ENCODE results near the gene PACRG.

Gene PACRG

GRCh38 chr6:162721404-162721687 is 6.4 kb upstream of the PACRG start:
- no peak overlapping the region for H3K9ac ChIP-seq (ENCODE audit: low read depth, low read length)
- H3K36me3 ChIP-seq (ENCODE audit: insufficient read depth, low read length): no peaks in the 10 kb centered on the region
- H3K4me1 ChIP-seq (ENCODE audit: insufficient read depth, low read length): peaks cover 4% of the 10 kb centered on the region; the same call in 1 of the 2 replicates
- peaks cover 3% of the 10 kb centered on the region; the same call in 1 of the 2 replicates for H3K9me3 ChIP-seq (ENCODE audit: control insufficient read depth, insufficient read depth, low read length)

- no peaks in the 10 kb centered on the region; the same call in 1 of the 2 replicates for H3K9me3 ChIP-seq (ENCODE audit: control insufficient read depth, insufficient read depth, low read length)
- no peak overlapping the region for H3K9ac ChIP-seq (ENCODE audit: low read depth, low read length)
- H3K4me1 ChIP-seq (ENCODE audit: insufficient read depth, low read length): peaks cover 4% of the 10 kb centered on the region; the same call in 1 of the 2 replicates
- H3K36me3 ChIP-seq (ENCODE audit: insufficient read depth, low read length): no peaks in the 10 kb centered on the region
These were observed 5.5 kb upstream of the PACRG start for GRCh38 chr6:162722226-162722625.

DNA sequence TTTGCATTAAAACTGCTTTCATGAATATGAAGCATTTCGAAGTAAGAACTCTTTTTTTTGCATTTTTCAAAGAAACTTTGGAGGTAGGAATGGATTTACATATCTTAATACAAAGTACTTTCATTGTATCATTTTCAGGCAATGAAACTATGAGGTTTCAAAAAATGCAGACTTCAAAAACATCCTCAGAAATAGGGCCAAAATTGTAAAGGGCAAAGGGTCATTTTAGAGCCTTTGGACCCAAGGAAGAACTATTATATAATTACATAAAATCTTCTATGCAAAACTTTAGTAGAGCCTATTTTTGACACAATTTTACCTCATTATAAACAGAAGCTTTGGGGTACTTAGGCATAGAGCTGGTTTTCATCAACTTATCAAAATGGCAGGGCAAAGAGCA is 5.1 kb upstream of the PACRG start:
- Histone ChIP-seq H3K9ac (ENCODE audit: low read depth, low read length) (no peak overlapping the region), H3K9me3 (ENCODE audit: control insufficient read depth, insufficient read depth, low read length) (no peaks in the 10 kb centered on the region), H3K4me1 (ENCODE audit: insufficient read depth, low read length) (peaks cover 4% of the 10 kb centered on the region; the same call in 1 of the 2 replicates), H3K36me3 (ENCODE audit: insufficient read depth, low read length) (no peaks in the 10 kb centered on the region)

DNA sequence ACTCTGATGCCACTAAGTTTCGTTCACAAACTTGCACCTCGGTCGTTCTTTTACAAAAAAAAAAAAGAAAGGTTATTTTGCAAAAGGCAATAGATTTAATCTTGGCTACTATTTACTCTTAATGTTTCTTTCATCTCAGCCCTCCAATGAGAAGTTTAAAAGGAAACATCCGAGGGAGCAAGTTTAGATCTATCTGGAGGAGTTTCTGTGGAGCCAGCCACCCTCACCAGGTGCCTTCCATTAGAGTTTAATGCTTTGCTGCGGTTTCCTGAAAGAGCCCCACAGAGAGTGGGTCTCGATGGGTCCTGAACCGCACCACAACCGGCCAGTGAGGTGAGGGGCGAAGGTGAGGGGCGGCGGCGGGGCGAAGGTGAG is 840 bp upstream of the PACRG start:
- Histone ChIP-seq H3K9ac (ENCODE audit: low read depth, low read length) (peak overlapping the region; percentile 83; the same call in 1 of the 2 replicates), H3K4me1 (ENCODE audit: insufficient read depth, low read length) (peaks cover 8% of the 10 kb centered on the region; the same call in 1 of the 2 replicates), H3K9me3 (ENCODE audit: control insufficient read depth, insufficient read depth, low read length) (no peaks in the 10 kb centered on the region), H3K36me3 (ENCODE audit: insufficient read depth, low read length) (no peaks in the 10 kb centered on the region)

DNA sequence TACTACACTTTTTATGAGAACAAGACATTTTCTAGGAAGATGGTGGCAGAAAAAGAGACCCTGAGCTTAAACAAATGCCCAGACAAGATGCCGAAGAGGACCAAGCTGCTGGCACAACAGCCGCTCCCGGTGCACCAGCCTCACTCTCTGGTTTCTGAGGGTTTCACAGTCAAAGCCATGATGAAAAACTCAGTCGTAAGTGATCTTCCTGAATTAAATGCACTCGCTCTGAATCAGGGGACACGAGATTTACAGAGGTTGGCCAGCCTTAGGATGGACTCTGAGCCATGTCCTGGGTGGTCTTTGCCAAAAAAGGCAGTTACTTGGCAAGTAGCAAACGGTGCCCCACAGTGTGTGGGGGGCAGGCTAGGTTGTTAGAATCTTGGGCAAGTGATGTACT is 423 bp downstream of the PACRG start:
- H3K4me1 ChIP-seq (ENCODE audit: insufficient read depth, low read length): peaks cover 6% of the 10 kb centered on the region; the same call in 1 of the 2 replicates
- peak overlapping the region; percentile 20; the same call in 1 of the 2 replicates for H3K9ac ChIP-seq (ENCODE audit: low read depth, low read length)
- no peaks in the 10 kb centered on the region for H3K36me3 ChIP-seq (ENCODE audit: insufficient read depth, low read length)
- no peaks in the 10 kb centered on the region for H3K9me3 ChIP-seq (ENCODE audit: control insufficient read depth, insufficient read depth, low read length)

DNA sequence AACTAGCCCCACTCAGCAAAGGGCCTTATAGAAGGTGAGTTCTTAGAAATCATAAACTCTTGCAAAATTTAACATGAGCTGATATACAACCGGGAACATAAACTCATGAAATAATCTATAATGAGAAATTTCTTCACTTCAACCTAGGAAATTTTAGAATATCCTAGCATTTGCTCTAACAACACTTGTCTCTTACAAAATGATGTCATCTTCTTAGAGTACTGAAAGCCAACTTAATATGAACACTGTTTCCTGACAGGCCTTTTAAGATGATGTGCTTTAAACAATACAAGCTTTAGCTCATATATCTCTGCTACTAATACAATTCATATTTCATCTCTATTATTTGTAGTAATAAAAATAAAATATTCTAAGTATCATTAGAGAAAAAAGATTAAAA is 932 bp downstream of the PACRG start:
- H3K36me3 ChIP-seq (ENCODE audit: insufficient read depth, low read length): no peaks in the 10 kb centered on the region
- H3K9me3 ChIP-seq (ENCODE audit: control insufficient read depth, insufficient read depth, low read length): no peaks in the 10 kb centered on the region
- peaks cover 4% of the 10 kb centered on the region; the same call in 1 of the 2 replicates for H3K4me1 ChIP-seq (ENCODE audit: insufficient read depth, low read length)
- no peak overlapping the region for H3K9ac ChIP-seq (ENCODE audit: low read depth, low read length)

DNA sequence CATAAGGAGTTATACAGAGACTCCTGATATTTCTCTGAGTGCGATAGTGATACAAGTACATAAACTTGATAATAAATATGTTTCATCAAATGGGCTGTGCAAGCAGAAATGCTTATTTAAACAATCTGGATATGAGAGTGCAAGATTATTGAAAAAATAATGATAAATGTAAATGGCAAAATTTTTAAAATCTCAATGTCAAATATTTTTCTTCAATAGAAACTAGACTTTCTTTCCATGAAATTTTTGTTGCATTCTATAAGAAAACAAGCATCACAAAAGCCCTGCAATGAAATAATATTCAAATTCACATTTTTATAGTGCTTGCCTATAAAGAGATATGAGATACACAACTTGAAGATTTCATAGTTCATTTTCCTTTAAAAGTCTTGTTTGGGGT is 2.7 kb downstream of the PACRG start:
- no peaks in the 10 kb centered on the region for H3K9me3 ChIP-seq (ENCODE audit: control insufficient read depth, insufficient read depth, low read length)
- H3K36me3 ChIP-seq (ENCODE audit: insufficient read depth, low read length): no peaks in the 10 kb centered on the region
- H3K4me1 ChIP-seq (ENCODE audit: insufficient read depth, low read length): peaks cover 4% of the 10 kb centered on the region; the same call in 1 of the 2 replicates
- no peak overlapping the region for H3K9ac ChIP-seq (ENCODE audit: low read depth, low read length)

GRCh38 chr6:162733489-162733888 is 5.7 kb downstream of the PACRG start:
- Histone ChIP-seq H3K4me1 (ENCODE audit: insufficient read depth, low read length) (no peaks in the 10 kb centered on the region), H3K36me3 (ENCODE audit: insufficient read depth, low read length) (no peaks in the 10 kb centered on the region)

GRCh38 chr6:162736961-162737360 is 9.2 kb downstream of the PACRG start:
- H3K36me3 ChIP-seq (ENCODE audit: insufficient read depth, low read length): no peaks in the 10 kb centered on the region
- H3K9ac ChIP-seq (ENCODE audit: low read depth, low read length): no peak overlapping the region
- H3K4me1 ChIP-seq (ENCODE audit: insufficient read depth, low read length): no peaks in the 10 kb centered on the region
- H3K9me3 ChIP-seq (ENCODE audit: control insufficient read depth, insufficient read depth, low read length): no peaks in the 10 kb centered on the region

More at GRCh38 chr6:162733489-162733888, 5.7 kb downstream of the PACRG start:
- Histone ChIP-seq H3K9me3 (ENCODE audit: control insufficient read depth, insufficient read depth, low read length) (no peaks in the 10 kb centered on the region), H3K9ac (ENCODE audit: low read depth, low read length) (no peak overlapping the region)

DNA sequence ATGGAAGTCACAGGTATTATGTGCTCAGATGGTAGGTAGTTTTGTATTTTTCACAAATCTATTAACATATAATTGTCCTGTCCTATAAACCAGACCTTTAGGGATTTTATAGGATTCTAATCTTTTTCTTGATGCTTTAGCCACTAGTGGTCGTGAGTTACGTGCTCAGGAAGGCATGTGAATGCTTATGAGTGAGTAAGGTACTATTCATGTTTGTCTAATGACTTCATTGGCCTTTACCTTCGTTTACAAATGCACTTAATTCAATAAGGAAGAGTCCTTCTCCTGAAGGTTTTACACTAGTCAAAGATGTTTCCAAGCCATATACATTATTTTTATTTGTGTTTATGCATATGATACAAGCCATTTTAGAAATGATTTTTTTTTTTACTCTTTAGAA is 23.0 kb downstream of the PACRG start:
- no peaks in the 10 kb centered on the region for H3K4me1 ChIP-seq (ENCODE audit: insufficient read depth, low read length)
- H3K9ac ChIP-seq (ENCODE audit: low read depth, low read length): no peak overlapping the region
- no peaks in the 10 kb centered on the region for H3K36me3 ChIP-seq (ENCODE audit: insufficient read depth, low read length)
- H3K9me3 ChIP-seq (ENCODE audit: control insufficient read depth, insufficient read depth, low read length): no peaks in the 10 kb centered on the region

GRCh38 chr6:162751211-162751859 is 23.6 kb downstream of the PACRG start:
- Histone ChIP-seq H3K4me1 (ENCODE audit: insufficient read depth, low read length) (no peaks in the 10 kb centered on the region), H3K36me3 (ENCODE audit: insufficient read depth, low read length) (no peaks in the 10 kb centered on the region), H3K9me3 (ENCODE audit: control insufficient read depth, insufficient read depth, low read length) (no peaks in the 10 kb centered on the region), H3K9ac (ENCODE audit: low read depth, low read length) (no peak overlapping the region)

DNA sequence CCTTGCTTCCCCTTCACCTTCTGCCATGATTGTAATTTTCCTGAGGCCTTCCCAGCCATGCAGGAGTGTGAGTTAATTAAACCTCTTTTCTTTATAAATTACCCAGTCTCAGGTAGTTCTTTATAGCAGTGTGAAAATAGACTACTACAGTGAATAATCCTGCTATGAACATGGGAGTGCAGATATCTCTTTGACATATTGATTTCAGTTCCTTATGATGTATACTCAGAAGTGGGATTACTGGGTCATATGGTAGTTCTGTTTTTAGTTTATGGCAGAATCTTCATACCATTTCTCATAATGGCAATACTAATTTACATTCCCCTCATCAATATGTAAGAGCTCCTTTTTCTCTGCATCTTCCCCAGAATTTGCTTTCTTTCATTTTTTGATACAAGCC is 26.0 kb downstream of the PACRG start:
- H3K36me3 ChIP-seq (ENCODE audit: insufficient read depth, low read length): no peaks in the 10 kb centered on the region
- H3K9ac ChIP-seq (ENCODE audit: low read depth, low read length): no peak overlapping the region
- H3K4me1 ChIP-seq (ENCODE audit: insufficient read depth, low read length): no peaks in the 10 kb centered on the region
- H3K9me3 ChIP-seq (ENCODE audit: control insufficient read depth, insufficient read depth, low read length): no peaks in the 10 kb centered on the region

DNA sequence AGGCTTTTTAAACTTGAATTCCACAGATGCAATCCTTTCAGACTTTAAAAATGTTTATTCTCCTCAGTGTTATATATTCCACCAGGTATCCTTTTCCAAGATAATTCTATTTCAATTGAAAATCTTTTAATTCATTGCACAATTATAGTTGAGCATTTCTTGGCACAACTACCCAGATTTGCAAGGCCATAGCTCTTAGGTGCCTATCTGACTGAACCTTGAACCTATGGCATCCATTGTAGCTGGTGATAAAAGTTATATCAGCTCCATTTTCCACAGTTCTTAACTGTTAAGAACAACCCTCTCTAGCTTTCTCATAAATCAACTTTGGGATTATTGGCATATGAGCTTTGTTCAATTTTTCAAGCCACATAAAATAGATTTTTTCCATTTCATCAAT is 42.4 kb downstream of the PACRG start:
- no peaks in the 10 kb centered on the region for H3K9me3 ChIP-seq (ENCODE audit: control insufficient read depth, insufficient read depth, low read length)
- no peaks in the 10 kb centered on the region for H3K36me3 ChIP-seq (ENCODE audit: insufficient read depth, low read length)
- no peaks in the 10 kb centered on the region for H3K4me1 ChIP-seq (ENCODE audit: insufficient read depth, low read length)
- no peak overlapping the region for H3K9ac ChIP-seq (ENCODE audit: low read depth, low read length)

GRCh38 chr6:162770955-162771354 is 43.2 kb downstream of the PACRG start:
- H3K4me1 ChIP-seq (ENCODE audit: insufficient read depth, low read length): no peaks in the 10 kb centered on the region
- no peaks in the 10 kb centered on the region for H3K36me3 ChIP-seq (ENCODE audit: insufficient read depth, low read length)
- no peak overlapping the region for H3K9ac ChIP-seq (ENCODE audit: low read depth, low read length)
- no peaks in the 10 kb centered on the region for H3K9me3 ChIP-seq (ENCODE audit: control insufficient read depth, insufficient read depth, low read length)

DNA sequence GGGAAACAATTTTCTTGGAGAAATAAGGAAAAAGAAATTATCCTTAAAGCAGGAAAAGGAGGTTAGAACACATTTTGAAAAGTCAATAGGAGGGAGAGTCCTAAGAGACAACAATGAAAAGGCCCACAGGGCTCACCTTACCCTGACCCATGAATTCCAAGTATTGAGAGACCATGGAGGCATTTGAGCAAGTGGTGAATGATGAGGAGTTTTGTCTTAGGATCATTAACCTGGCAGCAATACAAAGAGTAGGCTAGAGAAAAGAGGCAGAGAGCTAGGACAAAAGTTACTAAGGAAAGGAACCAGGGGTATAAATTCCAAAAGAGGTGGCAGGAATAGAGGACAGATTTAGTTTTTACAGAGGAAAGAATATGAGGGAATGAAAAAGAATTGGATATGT is 44.7 kb downstream of the PACRG start:
- Histone ChIP-seq H3K4me1 (ENCODE audit: insufficient read depth, low read length) (no peaks in the 10 kb centered on the region), H3K9me3 (ENCODE audit: control insufficient read depth, insufficient read depth, low read length) (no peaks in the 10 kb centered on the region), H3K36me3 (ENCODE audit: insufficient read depth, low read length) (no peaks in the 10 kb centered on the region), H3K9ac (ENCODE audit: low read depth, low read length) (no peak overlapping the region)

DNA sequence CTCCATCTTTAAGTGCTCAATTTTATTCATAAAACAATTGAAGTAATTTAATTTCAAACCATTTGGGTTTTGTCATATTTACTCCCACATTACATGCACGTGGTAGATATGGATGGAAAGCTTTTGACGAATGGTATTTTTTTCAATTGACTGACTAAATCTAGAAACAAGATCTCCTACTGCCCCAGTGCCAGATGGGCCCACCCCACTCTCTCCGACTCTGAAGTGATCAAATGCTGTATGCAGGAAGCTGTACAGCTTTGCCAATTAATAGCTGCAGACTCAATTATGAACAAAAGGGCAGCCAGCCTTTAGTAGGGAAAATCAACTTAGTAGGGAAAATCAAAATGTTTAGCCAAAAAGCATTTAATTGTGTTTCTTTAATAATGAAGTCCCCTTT is 46.2 kb downstream of the PACRG start:
- no peaks in the 10 kb centered on the region for H3K4me1 ChIP-seq (ENCODE audit: insufficient read depth, low read length)
- no peaks in the 10 kb centered on the region for H3K9me3 ChIP-seq (ENCODE audit: control insufficient read depth, insufficient read depth, low read length)
- no peak overlapping the region for H3K9ac ChIP-seq (ENCODE audit: low read depth, low read length)
- no peaks in the 10 kb centered on the region for H3K36me3 ChIP-seq (ENCODE audit: insufficient read depth, low read length)

Data from ES-I3 (cell line).